SK-N-SH treated with all-trans-retinoic acid at 6 μM for 48 hours (cell line): ENCODE results near the gene PRKCE.

Experiments used
- ATAC-seq: fragments of 200-7000 bp; cut with Tn5 transposase; 3 replicates; pipeline ENCODE4 v1.9.1; 2020; ENCODE audit warnings: mild to moderate bottlenecking, moderate library complexity
- ARNTL ChIP-seq: fragments of 450-650 bp; formaldehyde crosslinking; IDR thresholded peaks from 2 replicates; pipeline ENCODE4 v1.5.0; 2020; ENCODE audit warnings: low read depth, mild to moderate bottlenecking, moderate library complexity, borderline replicate concordance
- BACH2 ChIP-seq: fragments of 250-450 bp; sonication (Bioruptor Pico); IDR thresholded peaks from 2 replicates; pipeline ENCODE4 v1.9.0; 2021; ENCODE audit warnings: mild to moderate bottlenecking, borderline replicate concordance
- CREB5 ChIP-seq: fragments of 250-450 bp; sonication (Bioruptor Pico); IDR thresholded peaks from 2 replicates; pipeline ENCODE4 v1.5.1; 2020; ENCODE audit warnings: low read depth, mild to moderate bottlenecking, moderate library complexity
- CSDC2 ChIP-seq: fragments of 250-450 bp; sonication (Bioruptor Pico); IDR thresholded peaks from 2 replicates; pipeline ENCODE4 v1.5.0; 2020; ENCODE audit warnings: mild to moderate bottlenecking, moderate library complexity
- CSRNP3 ChIP-seq: fragments of 250-450 bp; sonication (Bioruptor Pico); IDR thresholded peaks from 2 replicates; pipeline ENCODE4 v1.5.1; 2021; ENCODE audit warnings: mild to moderate bottlenecking, moderate library complexity
- ESRRG ChIP-seq: fragments of 250-450 bp; sonication (Bioruptor Pico); IDR thresholded peaks from 2 replicates; pipeline ENCODE4 v1.6.1; 2021; ENCODE audit warnings: mild to moderate bottlenecking
- GLIS3 ChIP-seq: fragments of 250-450 bp; sonication (Bioruptor Pico); IDR thresholded peaks from 2 replicates; pipeline ENCODE4 v1.5.0; 2020; ENCODE audit warnings: mild to moderate bottlenecking, moderate library complexity
- ISL1 ChIP-seq: fragments of 250-450 bp; sonication (Bioruptor Pico); IDR thresholded peaks from 2 replicates; pipeline ENCODE4 v2.1.2; 2022; ENCODE audit warnings: mild to moderate bottlenecking, moderate library complexity
- OSR1 ChIP-seq: fragments of 250-450 bp; sonication (Bioruptor Pico); IDR thresholded peaks from 2 replicates; pipeline ENCODE4 v1.8.0; 2022; ENCODE audit warnings: moderate library complexity, mild to moderate bottlenecking, inconsistent platforms
- PATZ1 ChIP-seq: fragments of 250-450 bp; sonication (Bioruptor Pico); IDR thresholded peaks from 2 replicates; pipeline ENCODE4 v1.8.0; 2020; ENCODE audit warnings: mild to moderate bottlenecking, moderate library complexity, borderline replicate concordance
- POU6F1 ChIP-seq: fragments of 250-450 bp; sonication (Bioruptor Pico); IDR thresholded peaks from 2 replicates; pipeline ENCODE4 v1.8.0; 2021; ENCODE audit warnings: low read depth, mild to moderate bottlenecking, moderate library complexity, borderline replicate concordance
- RARB ChIP-seq: fragments of 250-450 bp; sonication (Bioruptor Pico); IDR thresholded peaks from 2 replicates; pipeline ENCODE4 v1.8.0; 2021; ENCODE audit warnings: mild to moderate bottlenecking, moderate library complexity
- SNAI2 ChIP-seq: fragments of 250-450 bp; sonication (Bioruptor Pico); IDR thresholded peaks from 2 replicates; pipeline ENCODE4 v1.5.0; 2020; ENCODE audit warnings: mild to moderate bottlenecking, moderate library complexity
- TCF4 ChIP-seq: fragments of 250-450 bp; sonication (Bioruptor Pico); IDR thresholded peaks from 2 replicates; pipeline ENCODE4 v1.8.0; 2021; ENCODE audit warnings: mild to moderate bottlenecking, moderate library complexity, borderline replicate concordance
- TOX ChIP-seq: fragments of 250-450 bp; sonication (Bioruptor Pico); IDR thresholded peaks from 2 replicates; pipeline ENCODE4 v1.8.0; 2021; ENCODE audit warnings: mild to moderate bottlenecking, moderate library complexity, borderline replicate concordance
- TSHZ2 ChIP-seq: fragments of 250-450 bp; sonication (Bioruptor Pico); IDR thresholded peaks from 2 replicates; pipeline ENCODE4 v1.5.0; 2020; ENCODE audit warnings: mild to moderate bottlenecking, moderate library complexity
- ZC3H10 ChIP-seq: fragments of 250-450 bp; sonication (Bioruptor Pico); IDR thresholded peaks from 2 replicates; pipeline ENCODE4 v1.5.1; 2021; ENCODE audit warnings: mild to moderate bottlenecking, moderate library complexity
- ZFP3 ChIP-seq: fragments of 250-450 bp; sonication (Bioruptor Pico); IDR thresholded peaks from 2 replicates; pipeline ENCODE4 v1.5.0; 2020; ENCODE audit warnings: mild to moderate bottlenecking, moderate library complexity
- ZFP30 ChIP-seq: fragments of 450-650 bp; formaldehyde crosslinking; IDR thresholded peaks from 2 replicates; pipeline ENCODE4 v1.5.0; 2022; ENCODE audit warnings: mild to moderate bottlenecking, moderate library complexity
- ZNF70 ChIP-seq: fragments of 450-650 bp; formaldehyde crosslinking; IDR thresholded peaks from 2 replicates; pipeline ENCODE4 v1.5.0; 2020; ENCODE audit warnings: mild to moderate bottlenecking, moderate library complexity
- ZNF8 ChIP-seq: fragments of 450-650 bp; formaldehyde crosslinking; IDR thresholded peaks from 2 replicates; pipeline ENCODE4 v1.5.0; 2020; ENCODE audit warnings: mild to moderate bottlenecking, moderate library complexity

Gene PRKCE

GRCh38 chr2:45884126-45884525, 232.7 kb downstream of the PRKCE start:
- ATAC-seq = no peak
- TF ChIP-seq ZNF8 (CRISPR knock-in tag) (no peak), GLIS3 (CRISPR knock-in tag) (no peak), TCF4 (CRISPR knock-in tag) (no peak), OSR1 (CRISPR knock-in tag) (no peak), ESRRG (CRISPR knock-in tag) (no peak)

- TF ChIP-seq ZFP3 (CRISPR knock-in tag) = 0 out of 2 replicates have a peak, but pooled peaks have one; percentile 47
- TF ChIP-seq PATZ1 (CRISPR knock-in tag) = no peak
- peak; percentile 67 for TF ChIP-seq TCF4 (CRISPR knock-in tag)
- TF ChIP-seq ISL1 = peak; percentile 46; the same call in 1 of the 2 replicates
- TF ChIP-seq TSHZ2 = peak; percentile 51; the same call in 1 of the 2 replicates
- no peak for TF ChIP-seq ARNTL (CRISPR knock-in tag)
- ATAC-seq = peak; percentile 25; the same call in 1 of the 3 replicates
These were observed 233.7 kb downstream of the PRKCE start for GRCh38 chr2:45885171-45885621.

- TF ChIP-seq CSDC2 (CRISPR knock-in tag) = no peak
- no peak for TF ChIP-seq ZC3H10
- TF ChIP-seq ZFP30 (CRISPR knock-in tag) = 0 out of 2 replicates have a peak, but pooled peaks have one; percentile 21
- ATAC-seq = no peak
These were observed 234.7 kb downstream of the PRKCE start for GRCh38 chr2:45886171-45886663.

- TF ChIP-seq ZC3H10 (no peak), RARB (no peak), TOX (no peak), CREB5 (CRISPR knock-in tag) (no peak), BACH2 (CRISPR knock-in tag) (no peak)
- TF ChIP-seq, all 23 proteins: peak for 0
- no peak for ATAC-seq
These were observed 236.7 kb downstream of the PRKCE start for GRCh38 chr2:45888167-45888566.

- no peak for ATAC-seq
- TF ChIP-seq ZC3H10 (no peak), ESRRG (CRISPR knock-in tag) (no peak), RARB (no peak), ARNTL (CRISPR knock-in tag) (no peak), ISL1 (no peak), TOX (no peak), OSR1 (CRISPR knock-in tag) (no peak)
These were observed 237.2 kb downstream of the PRKCE start for GRCh38 chr2:45888641-45889040.

- TF ChIP-seq OSR1 (CRISPR knock-in tag) (no peak), ARNTL (CRISPR knock-in tag) (no peak), CSDC2 (CRISPR knock-in tag) (no peak), ZNF70 (no peak), ZFP30 (CRISPR knock-in tag) (no peak), ISL1 (no peak), CSRNP3 (CRISPR knock-in tag) (no peak), POU6F1 (no peak), GLIS3 (CRISPR knock-in tag) (no peak), ZFP3 (CRISPR knock-in tag) (no peak), SNAI2 (CRISPR knock-in tag) (no peak)
- ATAC-seq = no peak
These were observed 237.6 kb downstream of the PRKCE start for GRCh38 chr2:45889053-45889452.
